GM13977 (cell line): ENCODE data around the gene MSX1.

Source experiments
- DNase-seq: peaks from one replicate; pipeline ENCODE4 v3.0.0; 2012; ENCODE audit warnings: low spot score
- CTCF ChIP-seq: IDR thresholded peaks from 2 replicates; pipeline ENCODE4 v1.5.1; 2012; ENCODE audit warnings: mild to moderate bottlenecking, control low read depth; ENCODE audit not compliant: insufficient read depth; ENCODE audit errors: extremely low read depth, missing control alignments
- in situ Hi-C: fragments of 300-500 bp; cut with MboI; formaldehyde crosslinking; loops from one replicate; pipeline ENCODE4 v1.12.0; 2022; ENCODE audit warnings: low sequenced_read_pairs, low pct_unique_long_range_greater_than_20kb, mixed read lengths, inconsistent platforms; ENCODE audit not compliant: unreplicated experiment

MSX1 gene

GRCh38 chr4:4859325-4859798 is at the start of gene MSX1:
Gene MSX1, plus strand, starts transcription at chr4:4859665. Its CDS starts 235 bp downstream, at chr4:4859900.
- DNase-seq = peak; percentile 94
- in situ Hi-C loops = loop anchor here (10.0 kb wide), 1 partner anchor 365 kb away; no protein-coding TSS in a partner anchor
- TF ChIP-seq CTCF = no peak

GRCh38 chr4:4810092-4810774 is 49.2 kb upstream of the MSX1 start:
- DNase-seq = no peak
- in situ Hi-C loops = no loop called here
- no peak for TF ChIP-seq CTCF

- DNase-seq = no peak
- no peak for TF ChIP-seq CTCF
- in situ Hi-C loops = no loop called here
These were observed 48.7 kb upstream of the MSX1 start for GRCh38 chr4:4810778-4811177.

GRCh38 chr4:4812145-4812794 is 47.2 kb upstream of the MSX1 start:
- DNase-seq = no peak
- no peak for TF ChIP-seq CTCF
- in situ Hi-C loops = no loop called here

GRCh38 chr4:4818415-4819212 is 40.9 kb upstream of the MSX1 start:
- no peak for TF ChIP-seq CTCF
- DNase-seq = no peak
- in situ Hi-C loops = no loop called here

- in situ Hi-C loops = no loop called here
- TF ChIP-seq CTCF = no peak
- DNase-seq = no peak
These were observed 40.3 kb upstream of the MSX1 start for GRCh38 chr4:4819213-4819606.
